Coronary artery (tissue), 2 donors: ENCODE data around the gene RGS6.

Source experiments
- DNase-seq: peaks from one replicate; pipeline ENCODE4 v3.0.0-alpha.2; 2017; ENCODE audit warnings: low spot score
- H3K27ac ChIP-seq, 2 donors: fragments of 200-600 bp; sonication (generic); one replicate each; pipeline ENCODE4 v1.5.1; 2016 to 2019
- H3K4me3 ChIP-seq: fragments of 200-600 bp; sonication (generic); 2 replicates; pipeline ENCODE4 v1.5.1; 2016; ENCODE audit warnings: mild to moderate bottlenecking, moderate library complexity
- TF ChIP-seq, protein P1 (sequence below): fragments of 200-600 bp; sonication (generic); IDR thresholded peaks from one replicate; pipeline ENCODE4 v1.5.1; 2019; ENCODE audit warnings: antibody characterized with exemption

Gene RGS6

GRCh38 chr14:72451054-72451972, 519.1 kb downstream of the RGS6 start:
- no peak for DNase-seq
- no peak overlapping the region for H3K27ac ChIP-seq
- H3K4me3 ChIP-seq, result no peak overlapping the region
- TF ChIP-seq, protein P1, sequence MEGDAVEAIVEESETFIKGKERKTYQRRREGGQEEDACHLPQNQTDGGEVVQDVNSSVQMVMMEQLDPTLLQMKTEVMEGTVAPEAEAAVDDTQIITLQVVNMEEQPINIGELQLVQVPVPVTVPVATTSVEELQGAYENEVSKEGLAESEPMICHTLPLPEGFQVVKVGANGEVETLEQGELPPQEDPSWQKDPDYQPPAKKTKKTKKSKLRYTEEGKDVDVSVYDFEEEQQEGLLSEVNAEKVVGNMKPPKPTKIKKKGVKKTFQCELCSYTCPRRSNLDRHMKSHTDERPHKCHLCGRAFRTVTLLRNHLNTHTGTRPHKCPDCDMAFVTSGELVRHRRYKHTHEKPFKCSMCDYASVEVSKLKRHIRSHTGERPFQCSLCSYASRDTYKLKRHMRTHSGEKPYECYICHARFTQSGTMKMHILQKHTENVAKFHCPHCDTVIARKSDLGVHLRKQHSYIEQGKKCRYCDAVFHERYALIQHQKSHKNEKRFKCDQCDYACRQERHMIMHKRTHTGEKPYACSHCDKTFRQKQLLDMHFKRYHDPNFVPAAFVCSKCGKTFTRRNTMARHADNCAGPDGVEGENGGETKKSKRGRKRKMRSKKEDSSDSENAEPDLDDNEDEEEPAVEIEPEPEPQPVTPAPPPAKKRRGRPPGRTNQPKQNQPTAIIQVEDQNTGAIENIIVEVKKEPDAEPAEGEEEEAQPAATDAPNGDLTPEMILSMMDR, result no peak

DNA sequence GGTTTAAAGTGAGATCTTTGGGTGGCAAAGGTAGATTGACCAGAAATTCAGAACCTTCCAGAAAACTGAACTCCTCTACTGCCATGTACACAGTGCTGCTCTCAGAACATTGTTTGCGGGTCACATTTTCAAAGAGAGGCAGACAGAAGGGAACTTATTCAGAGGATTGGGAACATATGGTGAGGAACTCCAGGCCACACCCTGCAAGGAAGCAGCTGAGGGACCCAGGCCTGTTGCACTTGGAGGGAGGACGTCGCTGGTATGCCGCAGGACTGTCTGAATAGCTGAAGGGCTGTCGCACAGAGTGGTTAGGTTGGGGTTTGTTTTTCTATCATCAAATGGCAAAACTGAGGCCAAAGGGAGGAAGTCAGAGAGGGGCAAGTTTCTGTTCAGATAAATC, 520.5 kb downstream of the RGS6 start:
- Histone ChIP-seq H3K4me3 (no peak overlapping the region), H3K27ac (no peak overlapping the region)
- TF ChIP-seq, protein P1, result no peak
- DNase-seq, result no peak

DNA sequence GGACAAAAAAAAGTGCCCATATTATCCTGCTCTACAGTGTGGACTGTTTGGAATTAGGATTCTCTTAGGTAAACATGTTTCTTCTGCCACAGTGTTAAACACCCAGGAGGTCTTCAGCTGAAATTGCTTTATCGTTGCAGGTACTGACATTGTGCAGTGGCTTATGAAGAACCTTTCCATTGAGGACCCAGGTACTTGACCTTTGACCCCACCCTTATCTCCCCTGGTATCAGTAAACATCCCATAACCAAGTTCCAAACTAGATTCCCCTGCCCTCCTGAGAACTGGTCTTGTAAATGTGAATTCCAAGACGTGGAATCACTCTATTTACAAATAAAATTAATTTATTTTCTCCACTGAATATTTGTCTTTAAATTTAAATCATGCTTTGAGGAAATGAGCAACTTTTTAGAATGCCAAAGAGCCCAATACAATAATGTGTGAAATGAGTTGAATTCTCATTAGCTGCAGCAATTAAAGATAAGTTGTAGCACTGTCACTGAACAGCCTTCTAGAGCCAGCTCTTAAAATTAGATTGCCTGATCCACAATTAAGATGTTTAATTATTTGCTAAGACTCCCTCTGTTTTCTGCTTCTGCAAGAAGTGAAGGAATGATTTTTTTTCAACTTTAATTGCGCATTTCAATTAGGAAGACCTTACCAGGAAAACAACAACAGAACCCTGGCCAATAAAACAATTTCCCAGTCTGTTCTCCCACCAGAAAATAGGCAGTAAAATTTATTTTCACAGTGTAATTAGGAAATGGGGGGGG, 522.3 kb downstream of the RGS6 start:
- no peak for DNase-seq
- no peak overlapping the region for H3K27ac ChIP-seq
- no peak overlapping the region for H3K4me3 ChIP-seq
- TF ChIP-seq, protein P1, result no peak

DNA sequence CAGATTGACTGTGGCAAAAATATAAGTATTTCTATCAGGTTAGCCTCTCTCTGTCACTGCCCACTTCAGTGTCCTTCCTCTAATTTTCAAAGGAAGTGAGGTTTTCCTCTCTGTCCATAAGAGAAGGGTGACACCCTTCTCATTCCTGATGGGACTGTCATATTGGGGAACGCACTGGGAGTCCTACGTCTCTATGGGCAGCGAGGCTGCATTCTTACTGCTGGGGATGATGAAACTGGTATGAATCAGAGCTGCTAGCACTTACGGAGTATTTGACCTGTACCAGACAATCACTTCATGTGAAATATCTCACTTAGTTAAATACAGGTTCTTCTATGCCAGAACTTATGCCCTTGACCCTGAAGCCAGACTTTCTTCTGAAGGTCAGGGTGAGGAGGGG, 525.4 kb downstream of the RGS6 start:
- Histone ChIP-seq H3K27ac (no peak overlapping the region), H3K4me3 (no peak overlapping the region)
- DNase-seq, result no peak
- TF ChIP-seq, protein P1, result no peak

- TF ChIP-seq, protein P1, result no peak
- no peak overlapping the region for H3K27ac ChIP-seq
- DNase-seq, result no peak
- no peak overlapping the region for H3K4me3 ChIP-seq
These were observed 529.8 kb downstream of the RGS6 start for GRCh38 chr14:72462056-72462455.

DNA sequence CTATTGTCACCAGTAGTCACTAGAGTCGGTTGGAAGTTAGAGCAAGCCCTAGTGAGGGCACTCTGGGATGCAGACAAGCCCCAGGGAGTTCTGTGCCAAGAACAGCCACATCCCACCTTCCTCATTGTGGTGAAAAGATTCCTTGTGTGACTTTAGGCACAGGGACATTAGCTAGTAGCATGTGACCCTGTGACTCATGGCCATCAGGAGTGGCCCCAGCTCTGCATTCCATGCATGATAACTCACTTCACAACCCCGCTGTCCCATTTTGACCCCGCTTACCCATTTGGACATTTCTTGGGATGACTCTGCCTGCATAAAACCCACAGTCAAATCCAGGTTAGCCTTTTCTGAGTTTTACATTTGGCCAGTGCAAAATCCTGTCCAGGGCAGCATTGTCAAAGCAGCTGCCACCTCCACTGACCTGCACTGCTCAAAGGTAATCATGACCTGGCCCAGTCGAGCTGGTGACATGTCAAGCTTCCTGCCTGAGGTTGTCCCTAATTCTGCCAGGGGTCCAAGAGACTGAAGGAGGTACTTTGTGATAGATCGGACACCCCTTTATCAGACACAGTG, 531.1 kb downstream of the RGS6 start:
- Histone ChIP-seq H3K27ac (no peak overlapping the region), H3K4me3 (no peak overlapping the region)
- no peak for DNase-seq
- TF ChIP-seq, protein P1, result no peak
